ENCODE data around the gene IRAK4. TPM values are rescaled to one million over a fixed set of nuclear protein-coding genes. Genes with fewer than 3 reads are reported as not detected.
A peak's percentile ranks its signal among the peaks of the same experiment; 100 is the strongest.

IRAK4 gene
- total RNA-seq, 6 experiments from 2014 or later, result 11.5 to 13.1 (median 12.0) TPM

- H3K27me3 Mint-ChIP-seq (ENCODE audit: insufficient read depth), result no peaks in the 10 kb centered on the region; the same call in 1 of the 2 replicates
- H3K4me3 Mint-ChIP-seq, result no peak overlapping the region
- no peak for DNase-seq
- TF ChIP-seq CTCF (IDR thresholded peaks at IDR 0.05), result no peak
- no peaks in the 10 kb centered on the region for H3K9me3 Mint-ChIP-seq
- H3K27ac Mint-ChIP-seq, result no peak overlapping the region
- peaks cover 11% of the 10 kb centered on the region; the same call in 1 of the 2 replicates for H3K4me1 Mint-ChIP-seq (ENCODE audit: low read depth)
- peaks cover 5% of the 10 kb centered on the region; the same call in 1 of the 2 replicates for H3K36me3 Mint-ChIP-seq (ENCODE audit: low read depth)
These were observed 30.1 kb upstream of the IRAK4 start for GRCh38 chr12:43728698-43729097.

GRCh38 chr12:43730283-43730682, 28.5 kb upstream of the IRAK4 start:
- no peak overlapping the region for H3K4me3 Mint-ChIP-seq
- peaks cover 11% of the 10 kb centered on the region; the same call in 1 of the 2 replicates for H3K4me1 Mint-ChIP-seq (ENCODE audit: low read depth)

GRCh38 chr12:43733687-43734086, 25.1 kb upstream of the IRAK4 start:
- Mint-ChIP-seq H3K4me3 (no peak overlapping the region), H3K27ac (no peak overlapping the region), H3K27me3 (ENCODE audit: insufficient read depth) (no peaks in the 10 kb centered on the region; the same call in 1 of the 2 replicates), H3K9me3 (no peaks in the 10 kb centered on the region), H3K4me1 (ENCODE audit: low read depth) (peaks cover 22% of the 10 kb centered on the region), H3K36me3 (ENCODE audit: low read depth) (peaks cover 16% of the 10 kb centered on the region; the same call in 1 of the 2 replicates)
- no peak for DNase-seq
- peak; percentile 50 for TF ChIP-seq CTCF (IDR thresholded peaks at IDR 0.05)

More at GRCh38 chr12:43730283-43730682, 28.5 kb upstream of the IRAK4 start:
- no peaks in the 10 kb centered on the region; the same call in 1 of the 2 replicates for H3K27me3 Mint-ChIP-seq (ENCODE audit: insufficient read depth)
- no peak for DNase-seq
- no peak for TF ChIP-seq CTCF (IDR thresholded peaks at IDR 0.05)
- no peaks in the 10 kb centered on the region for H3K9me3 Mint-ChIP-seq
- no peak overlapping the region for H3K27ac Mint-ChIP-seq
- peaks cover 12% of the 10 kb centered on the region; the same call in 1 of the 2 replicates for H3K36me3 Mint-ChIP-seq (ENCODE audit: low read depth)

GRCh38 chr12:43736927-43737440, 21.8 kb upstream of the IRAK4 start:
- no peaks in the 10 kb centered on the region for H3K9me3 Mint-ChIP-seq

GRCh38 chr12:43737646-43738045, 21.1 kb upstream of the IRAK4 start:
- Mint-ChIP-seq H3K9me3 (no peaks in the 10 kb centered on the region), H3K36me3 (ENCODE audit: low read depth) (peaks cover 46% of the 10 kb centered on the region), H3K27me3 (ENCODE audit: insufficient read depth) (no peaks in the 10 kb centered on the region; the same call in none of the 2 replicates), H3K4me3 (peak overlapping the region; percentile 29), H3K4me1 (ENCODE audit: low read depth) (peaks cover 53% of the 10 kb centered on the region), H3K27ac (peak overlapping the region; percentile 23; the same call in 1 of the 2 replicates)
- peak; percentile 20 for DNase-seq
- no peak for TF ChIP-seq CTCF (IDR thresholded peaks at IDR 0.05)

More at GRCh38 chr12:43736927-43737440, 21.8 kb upstream of the IRAK4 start:
- Mint-ChIP-seq H3K4me3 (peak overlapping the region; percentile 23; the same call in 1 of the 2 replicates), H3K27me3 (ENCODE audit: insufficient read depth) (no peaks in the 10 kb centered on the region; the same call in 1 of the 2 replicates), H3K27ac (no peak overlapping the region), H3K4me1 (ENCODE audit: low read depth) (peaks cover 46% of the 10 kb centered on the region), H3K36me3 (ENCODE audit: low read depth) (peaks cover 44% of the 10 kb centered on the region)
- no peak for DNase-seq
- TF ChIP-seq CTCF (IDR thresholded peaks at IDR 0.05), result no peak
